ENCODE results near the gene RAP1GAP2. TPM values are rescaled to one million over a fixed set of nuclear protein-coding genes. Genes with fewer than 3 reads are reported as not detected.
A peak's percentile ranks its signal among the peaks of the same experiment; 100 is the strongest.

Gene RAP1GAP2
- total RNA-seq, 2 donors from 2014 or later, result 28.9 to 48.3 TPM

DNA sequence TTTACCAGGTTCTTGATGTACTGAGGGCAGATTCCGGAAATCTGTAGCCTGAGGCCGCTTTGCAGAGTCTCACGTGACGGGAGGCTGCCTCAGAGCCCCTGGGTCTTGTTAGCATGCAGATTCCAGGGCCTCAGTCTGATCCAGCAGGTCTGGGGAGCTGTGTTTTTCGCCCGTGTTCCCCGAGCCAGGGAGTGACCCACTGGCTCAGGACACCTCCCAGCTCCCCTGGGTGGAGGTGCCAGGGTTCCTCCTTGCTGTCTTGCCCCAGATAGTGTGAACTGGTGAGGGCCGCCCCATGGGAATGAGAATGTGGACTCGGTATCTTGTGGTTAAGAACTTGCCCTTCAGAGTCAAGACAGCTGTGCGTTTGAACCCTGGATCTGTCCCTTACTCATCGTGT is 168.6 kb downstream of the RAP1GAP2 start:
- TF ChIP-seq POLR2AphosphoS5 (IDR thresholded peaks at IDR 0.05), result no peak
- TF ChIP-seq POLR2A (IDR thresholded peaks at IDR 0.05), result no peak
- TF ChIP-seq, protein P1, sequence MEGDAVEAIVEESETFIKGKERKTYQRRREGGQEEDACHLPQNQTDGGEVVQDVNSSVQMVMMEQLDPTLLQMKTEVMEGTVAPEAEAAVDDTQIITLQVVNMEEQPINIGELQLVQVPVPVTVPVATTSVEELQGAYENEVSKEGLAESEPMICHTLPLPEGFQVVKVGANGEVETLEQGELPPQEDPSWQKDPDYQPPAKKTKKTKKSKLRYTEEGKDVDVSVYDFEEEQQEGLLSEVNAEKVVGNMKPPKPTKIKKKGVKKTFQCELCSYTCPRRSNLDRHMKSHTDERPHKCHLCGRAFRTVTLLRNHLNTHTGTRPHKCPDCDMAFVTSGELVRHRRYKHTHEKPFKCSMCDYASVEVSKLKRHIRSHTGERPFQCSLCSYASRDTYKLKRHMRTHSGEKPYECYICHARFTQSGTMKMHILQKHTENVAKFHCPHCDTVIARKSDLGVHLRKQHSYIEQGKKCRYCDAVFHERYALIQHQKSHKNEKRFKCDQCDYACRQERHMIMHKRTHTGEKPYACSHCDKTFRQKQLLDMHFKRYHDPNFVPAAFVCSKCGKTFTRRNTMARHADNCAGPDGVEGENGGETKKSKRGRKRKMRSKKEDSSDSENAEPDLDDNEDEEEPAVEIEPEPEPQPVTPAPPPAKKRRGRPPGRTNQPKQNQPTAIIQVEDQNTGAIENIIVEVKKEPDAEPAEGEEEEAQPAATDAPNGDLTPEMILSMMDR (IDR thresholded peaks at IDR 0.05), result no peak
- no peak for DNase-seq (ENCODE audit: low spot score)
- Histone ChIP-seq H3K27ac (peak overlapping the region; percentile 80 to 83), H3K9me3 (no peaks in the 10 kb centered on the region), H3K27me3 (replicated peaks; ENCODE audit: insufficient read depth) (no peaks in the 10 kb centered on the region), H3K4me1 (replicated peaks) (no peaks in the 10 kb centered on the region), H3K36me3 (no peaks in the 10 kb centered on the region), H3K4me3 (no peak overlapping the region)
- intact Hi-C loops (cut with DNase I), result no loop called here
- WGBS, result 90% methylated on average over 11 of the region's 11 CpGs

DNA sequence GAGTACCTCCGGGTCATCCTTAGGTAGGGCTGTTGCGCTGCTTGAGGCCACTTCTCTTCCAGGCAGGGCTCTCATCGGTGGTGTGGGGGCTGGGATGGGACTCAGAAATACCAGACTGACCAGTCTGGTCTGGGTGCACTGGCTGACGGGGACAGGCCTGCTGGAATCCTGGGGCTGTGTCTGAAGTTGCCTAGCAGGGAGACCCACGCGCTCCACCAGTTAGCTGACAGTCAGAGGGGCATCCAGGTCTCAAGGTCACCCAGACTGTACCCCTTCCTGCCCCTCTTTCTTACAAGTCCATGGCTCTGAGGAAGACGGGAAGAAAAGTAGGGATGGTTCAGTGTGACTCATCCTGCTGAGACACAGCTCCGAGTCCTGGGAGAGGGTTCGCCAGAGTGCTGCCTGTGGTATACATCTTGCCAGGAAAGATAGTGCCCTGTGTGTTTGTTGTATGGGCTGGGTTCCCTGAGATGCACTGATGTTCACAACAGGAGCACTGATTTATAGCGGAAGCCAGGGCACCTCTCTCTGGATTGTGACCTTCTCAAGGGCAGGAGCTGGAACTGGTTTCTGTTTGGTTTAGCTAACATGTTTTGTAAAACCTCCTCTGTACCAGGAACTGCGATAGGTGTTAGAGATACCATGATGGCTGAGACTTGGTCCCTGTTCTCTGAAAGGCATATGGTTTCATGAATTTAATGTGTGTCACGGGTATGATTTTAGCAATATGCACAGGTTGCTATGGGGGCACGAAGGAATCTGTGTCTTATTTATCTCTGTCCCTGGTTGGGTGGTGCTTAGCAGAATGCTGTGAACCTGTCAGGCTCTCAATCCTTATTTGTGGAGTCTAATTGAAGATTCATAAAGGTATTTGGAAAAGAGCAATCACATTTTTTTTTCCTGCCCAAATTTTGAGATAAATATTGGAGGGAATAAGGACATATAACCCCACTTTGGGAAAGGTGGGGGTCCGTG is 169.7 kb downstream of the RAP1GAP2 start:
- H3K36me3 ChIP-seq, result no peaks in the 10 kb centered on the region
- intact Hi-C loops (cut with DNase I), result no loop called here
- no peaks in the 10 kb centered on the region for H3K9me3 ChIP-seq
- DNase-seq (ENCODE audit: low spot score), result peak; percentile 83
- no peaks in the 10 kb centered on the region for H3K27me3 ChIP-seq (replicated peaks; ENCODE audit: insufficient read depth)
- TF ChIP-seq POLR2AphosphoS5 (IDR thresholded peaks at IDR 0.05) (peak; percentile 38), POLR2A (IDR thresholded peaks at IDR 0.05) (peak; percentile 21)
- TF ChIP-seq, protein P1 (IDR thresholded peaks at IDR 0.05), result no peak
- H3K4me3 ChIP-seq, result no peak overlapping the region
- 56% methylated on average over 14 of the region's 14 CpGs for WGBS
- H3K4me1 ChIP-seq (replicated peaks), result no peaks in the 10 kb centered on the region
- H3K27ac ChIP-seq, result peak overlapping the region; percentile 80 to 83

DNA sequence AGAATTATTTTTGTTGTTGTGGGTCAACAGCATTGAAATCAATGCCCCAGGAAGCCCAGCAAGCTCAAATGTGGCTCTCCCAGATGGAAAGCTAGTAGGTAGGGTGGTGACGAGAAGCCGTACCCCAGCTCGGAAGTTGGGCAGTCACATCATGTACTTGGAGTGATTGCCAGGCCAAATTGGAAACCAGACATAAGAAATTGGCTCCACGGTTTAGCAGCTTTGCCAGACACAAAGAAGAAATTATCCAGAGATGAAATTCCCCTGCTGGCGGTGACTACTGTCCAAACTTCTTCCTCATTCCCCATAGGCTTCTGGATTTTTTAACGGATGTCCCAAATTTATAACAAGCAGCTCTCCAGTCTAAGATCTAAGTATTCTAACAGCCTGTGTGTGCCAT is 171.3 kb downstream of the RAP1GAP2 start:
- H3K36me3 ChIP-seq, result no peaks in the 10 kb centered on the region
- H3K4me1 ChIP-seq (replicated peaks), result no peaks in the 10 kb centered on the region
- DNase-seq (ENCODE audit: low spot score), result no peak
- peak overlapping the region in 1 of 2 donors; percentile 35 for H3K27ac ChIP-seq
- no peaks in the 10 kb centered on the region for H3K9me3 ChIP-seq
- intact Hi-C loops (cut with DNase I), result no loop called here
- 21% methylated on average over 6 of the region's 6 CpGs for WGBS
- no peaks in the 10 kb centered on the region for H3K27me3 ChIP-seq (replicated peaks; ENCODE audit: insufficient read depth)
- peak; percentile 6 for TF ChIP-seq POLR2AphosphoS5 (IDR thresholded peaks at IDR 0.05)
- TF ChIP-seq, protein P1 (IDR thresholded peaks at IDR 0.05), result no peak
- no peak overlapping the region for H3K4me3 ChIP-seq

DNA sequence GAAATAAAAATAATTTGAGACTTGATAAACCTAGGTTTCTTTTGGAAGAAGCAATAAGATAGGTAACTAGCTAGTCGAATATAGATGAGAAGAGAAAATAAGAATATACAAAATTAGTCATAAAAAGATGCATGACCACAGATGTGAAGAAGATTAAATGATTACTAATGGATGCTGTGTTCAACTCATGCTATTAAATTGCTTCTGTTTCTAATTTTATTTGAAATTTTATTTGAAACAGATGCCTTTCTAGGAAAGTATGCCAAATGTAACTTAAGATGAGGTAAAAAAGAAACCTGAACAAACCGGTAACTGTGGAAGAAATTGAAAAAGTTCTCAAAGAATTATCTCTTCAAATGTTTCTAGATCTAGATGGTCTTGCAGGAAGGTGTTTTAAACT is 175.6 kb downstream of the RAP1GAP2 start:
- H3K36me3 ChIP-seq, result no peaks in the 10 kb centered on the region
- H3K9me3 ChIP-seq, result no peaks in the 10 kb centered on the region
- DNase-seq (ENCODE audit: low spot score), result no peak
- H3K27ac ChIP-seq, result no peak overlapping the region
- no peak overlapping the region for H3K4me3 ChIP-seq
- 25% methylated on average over 2 of the region's 2 CpGs for WGBS
- no peaks in the 10 kb centered on the region for H3K4me1 ChIP-seq (replicated peaks)
- TF ChIP-seq POLR2A (IDR thresholded peaks at IDR 0.05), result no peak
- TF ChIP-seq, protein P1 (IDR thresholded peaks at IDR 0.05), result no peak
- TF ChIP-seq POLR2AphosphoS5 (IDR thresholded peaks at IDR 0.05), result no peak
- intact Hi-C loops (cut with DNase I), result no loop called here
- no peaks in the 10 kb centered on the region for H3K27me3 ChIP-seq (replicated peaks; ENCODE audit: insufficient read depth)

DNA sequence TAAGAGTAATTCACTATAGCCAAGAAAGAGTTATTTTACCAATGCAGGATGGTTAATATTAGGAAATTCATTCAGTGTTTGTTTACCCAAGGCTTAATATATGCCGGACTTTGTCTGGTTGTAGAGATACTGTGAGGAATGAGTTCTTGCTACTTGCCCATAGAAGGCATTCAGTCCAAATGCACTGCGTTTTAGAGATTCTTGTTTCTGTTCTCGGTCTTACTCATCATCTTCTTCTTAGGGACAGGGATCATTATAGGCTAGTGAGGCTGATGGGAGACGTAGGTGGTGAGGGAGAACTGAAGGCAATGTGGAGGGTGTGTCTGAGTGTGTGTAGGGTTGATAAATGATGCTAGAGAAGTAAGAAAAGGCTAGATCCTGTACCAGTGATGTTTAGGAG is 176.5 kb downstream of the RAP1GAP2 start:
- H3K27me3 ChIP-seq (replicated peaks; ENCODE audit: insufficient read depth), result no peaks in the 10 kb centered on the region
- H3K4me1 ChIP-seq (replicated peaks), result no peaks in the 10 kb centered on the region
- intact Hi-C loops (cut with DNase I), result no loop called here
- no peaks in the 10 kb centered on the region for H3K9me3 ChIP-seq
- H3K27ac ChIP-seq, result no peak overlapping the region
- 81% methylated on average over 4 of the region's 4 CpGs for WGBS
- H3K36me3 ChIP-seq, result no peaks in the 10 kb centered on the region
- no peak for TF ChIP-seq POLR2A (IDR thresholded peaks at IDR 0.05)
- TF ChIP-seq, protein P1 (IDR thresholded peaks at IDR 0.05), result no peak
- no peak for TF ChIP-seq POLR2AphosphoS5 (IDR thresholded peaks at IDR 0.05)
- H3K4me3 ChIP-seq, result no peak overlapping the region
- DNase-seq (ENCODE audit: low spot score), result no peak
